Endothelial cell of coronary artery (primary cell): ENCODE measurements around the gene MMP3. TPM values are rescaled to one million over a fixed set of nuclear protein-coding genes. Genes with fewer than 3 reads are reported as not detected.

Experiments used
- total RNA-seq: library from RNA; depleted of rRNA; stranded (reverse); fragments of >200 nt; gene quantifications from 2 replicates; pipeline ENCODE4 v1.2.3, GENCODE V29; 2014

Gene MMP3
- not detected in 2 replicates for total RNA-seq

GRCh38 chr11:102843489-102843888 lies at the start of gene MMP3:
Gene MMP3, minus strand, starts transcription at chr11:102843609. Its CDS starts 63 bp downstream, at chr11:102843546.

DNA sequence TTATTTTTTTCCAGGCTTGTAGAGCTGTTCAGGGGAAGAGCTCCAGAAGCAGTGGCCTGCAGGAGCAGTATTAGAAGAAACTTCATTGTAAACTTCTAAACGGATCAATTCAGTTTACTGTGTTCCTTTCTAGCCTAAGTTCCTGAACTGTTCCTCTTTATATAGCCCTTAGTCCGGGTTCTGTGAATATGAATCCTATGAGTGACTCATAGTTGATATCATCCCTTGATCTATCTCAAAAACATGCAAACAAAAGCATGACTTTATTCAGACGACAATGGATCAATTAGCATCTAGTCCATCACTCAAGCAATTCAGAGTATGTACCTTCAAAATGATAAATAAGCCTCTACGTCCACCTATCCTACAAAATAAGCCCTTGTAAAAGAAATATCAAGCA lies 31.4 kb upstream of the MMP3 start, which contains the start of gene MMP12:
TSS of gene MMP12 (minus strand) at position 131 of the 400 bp plus-strand sequence. CDS start at position 86, 45 bp downstream.

GRCh38 chr11:102798012-102798746 lies 45.2 kb downstream of the MMP3 start, which contains the start of gene MMP1:
Gene MMP1, minus strand, starts transcription at chr11:102798160. Its CDS starts 68 bp downstream, at chr11:102798092.

Other genes with a start within 250 kb of the MMP3 start
- not detected in 2 replicates for gene MMP20, start 218.3 kb downstream of the MMP3 start, total RNA-seq
- not detected in 2 replicates for gene MMP27, start 137.8 kb downstream of the MMP3 start, total RNA-seq
- not detected in 2 replicates for gene MMP8, start 118.7 kb downstream of the MMP3 start, total RNA-seq
- gene MMP10, start 63.0 kb downstream of the MMP3 start, total RNA-seq, result 3.2 and 11.1 TPM in 2 replicates
- gene MMP1, start 45.4 kb downstream of the MMP3 start, total RNA-seq, result 4.3 and 664 TPM in 2 replicates
- 0.28 TPM in 1 of 2 replicates, not detected in the other for gene MMP12, start 31.4 kb upstream of the MMP3 start, total RNA-seq
- gene MMP13, start 112.1 kb upstream of the MMP3 start, total RNA-seq, result not detected in 2 replicates
- gene DCUN1D5, start 248.6 kb upstream of the MMP3 start, total RNA-seq, result 63.6 and 66.7 TPM in 2 replicates